Measurements from ENCODE around the gene PSMB7. TPM values are rescaled to one million over a fixed set of nuclear protein-coding genes. Genes with fewer than 3 reads are reported as not detected.

PSMB7 gene
- total and polyA plus RNA-seq, 2 of the 13 experiments (the other 11 are each of a cell fraction or from before 2014, with no cell fraction given): 259 to 291 TPM

DNA sequence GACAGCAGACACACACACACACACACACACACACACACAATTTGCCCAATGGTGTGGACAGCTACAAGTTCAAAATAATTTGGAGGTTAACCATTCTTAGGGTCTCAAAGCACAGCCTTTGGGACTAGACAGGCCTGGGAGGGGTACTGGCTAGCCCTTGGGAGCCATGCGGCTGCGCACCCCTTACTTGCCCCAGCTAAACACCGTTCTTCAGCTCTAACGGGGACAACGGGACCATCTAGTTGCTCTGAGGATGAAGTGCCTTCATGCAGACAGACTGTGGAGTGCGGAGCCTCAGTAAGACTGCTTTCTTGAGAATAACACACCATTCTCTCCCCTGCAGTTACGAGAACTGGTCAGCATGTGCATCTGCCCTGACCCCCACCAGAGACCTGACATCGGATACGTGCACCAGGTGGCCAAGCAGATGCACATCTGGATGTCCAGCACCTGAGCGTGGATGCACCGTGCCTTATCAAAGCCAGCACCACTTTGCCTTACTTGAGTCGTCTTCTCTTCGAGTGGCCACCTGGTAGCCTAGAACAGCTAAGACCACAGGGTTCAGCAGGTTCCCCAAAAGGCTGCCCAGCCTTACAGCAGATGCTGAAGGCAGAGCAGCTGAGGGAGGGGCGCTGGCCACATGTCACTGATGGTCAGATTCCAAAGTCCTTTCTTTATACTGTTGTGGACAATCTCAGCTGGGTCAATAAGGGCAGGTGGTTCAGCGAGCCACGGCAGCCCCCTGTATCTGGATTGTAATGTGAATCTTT is 64.6 kb downstream of the PSMB7 start (continued):
- TF ChIP-seq, protein P1, sequence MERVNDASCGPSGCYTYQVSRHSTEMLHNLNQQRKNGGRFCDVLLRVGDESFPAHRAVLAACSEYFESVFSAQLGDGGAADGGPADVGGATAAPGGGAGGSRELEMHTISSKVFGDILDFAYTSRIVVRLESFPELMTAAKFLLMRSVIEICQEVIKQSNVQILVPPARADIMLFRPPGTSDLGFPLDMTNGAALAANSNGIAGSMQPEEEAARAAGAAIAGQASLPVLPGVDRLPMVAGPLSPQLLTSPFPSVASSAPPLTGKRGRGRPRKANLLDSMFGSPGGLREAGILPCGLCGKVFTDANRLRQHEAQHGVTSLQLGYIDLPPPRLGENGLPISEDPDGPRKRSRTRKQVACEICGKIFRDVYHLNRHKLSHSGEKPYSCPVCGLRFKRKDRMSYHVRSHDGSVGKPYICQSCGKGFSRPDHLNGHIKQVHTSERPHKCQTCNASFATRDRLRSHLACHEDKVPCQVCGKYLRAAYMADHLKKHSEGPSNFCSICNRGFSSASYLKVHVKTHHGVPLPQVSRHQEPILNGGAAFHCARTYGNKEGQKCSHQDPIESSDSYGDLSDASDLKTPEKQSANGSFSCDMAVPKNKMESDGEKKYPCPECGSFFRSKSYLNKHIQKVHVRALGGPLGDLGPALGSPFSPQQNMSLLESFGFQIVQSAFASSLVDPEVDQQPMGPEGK (CRISPR knock-in tag; IDR thresholded peaks at IDR 0.05): 0 out of 2 replicates have a peak, but pooled peaks have one; percentile 30
- TF ChIP-seq ARID4A (CRISPR knock-in tag; IDR thresholded peaks at IDR 0.05; ENCODE audit: borderline replicate concordance) (peak; percentile 54; the same call in 1 of the 2 replicates), ZNF761 (CRISPR knock-in tag; conservative IDR thresholded peaks at IDR 0.05) (no peak), POLR2AphosphoS2 (IDR thresholded peaks at IDR 0.05; ENCODE audit: low read depth, low read length) (no peak), MYC (CRISPR knock-in tag; IDR thresholded peaks at IDR 0.05; ENCODE audit: borderline replicate concordance) (peak; percentile 64), SAFB2 (CRISPR knock-in tag; IDR thresholded peaks at IDR 0.05; ENCODE audit: borderline replicate concordance, low read depth) (0 out of 2 replicates have a peak, but pooled peaks have one; percentile 58), RBM22 (optimal IDR thresholded peaks at IDR 0.05; ENCODE audit: low read length) (peak; percentile 94), AKAP8 (CRISPR knock-in tag; IDR thresholded peaks at IDR 0.05) (0 out of 2 replicates have a peak, but pooled peaks have one; percentile 49), ZNF766 (CRISPR knock-in tag; IDR thresholded peaks at IDR 0.05; ENCODE audit: borderline replicate concordance) (0 out of 2 replicates have a peak, but pooled peaks have one; percentile 23), HOXA3 (CRISPR knock-in tag; IDR thresholded peaks at IDR 0.05) (0 out of 2 replicates have a peak, but pooled peaks have one; percentile 28), ZBED4 (CRISPR knock-in tag; IDR thresholded peaks at IDR 0.05; ENCODE audit: borderline replicate concordance) (no peak), NFRKB (IDR thresholded peaks at IDR 0.05) (no peak), FOXJ3 (CRISPR knock-in tag; IDR thresholded peaks at IDR 0.05; ENCODE audit: borderline replicate concordance) (peak; percentile 47; the same call in 1 of the 2 replicates), SAP130 (CRISPR knock-in tag; IDR thresholded peaks at IDR 0.05; ENCODE audit: low read depth) (peak; percentile 48; the same call in 1 of the 2 replicates), HDAC1 (CRISPR knock-in tag; IDR thresholded peaks at IDR 0.05) (peak; percentile 62), NCOR1 (IDR thresholded peaks at IDR 0.05; ENCODE audit: borderline replicate concordance, low read length) (peak; percentile 34; the same call in 1 of the 2 replicates), HDAC2 (CRISPR knock-in tag; IDR thresholded peaks at IDR 0.05) (peak; percentile 51; the same call in 1 of the 2 replicates), ZNF660 (CRISPR knock-in tag; IDR thresholded peaks at IDR 0.05; ENCODE audit: borderline replicate concordance, low read depth) (no peak), GFI1 (CRISPR knock-in tag; IDR thresholded peaks at IDR 0.05; ENCODE audit: borderline replicate concordance) (peak; percentile 88)
